Stimulated activated CD4-positive, alpha-beta T cell treated with anti-CD3 and anti-CD28 coated beads, Interleukin-12 subunit alpha, Interleukin-12 subunit beta, amount 100 ng/mL, for 4 hours (primary cell): ENCODE measurements around the gene VPS41.
"Not testable (repeated sequence)": the region's sequence is repeated elsewhere in the genome, so short reads cannot be mapped to it uniquely, and the experiment has no call there.

Experiments
- DNase-seq: peaks from one replicate; pipeline ENCODE4 v3.0.0-alpha.2; 2020

The VPS41 gene

DNA sequence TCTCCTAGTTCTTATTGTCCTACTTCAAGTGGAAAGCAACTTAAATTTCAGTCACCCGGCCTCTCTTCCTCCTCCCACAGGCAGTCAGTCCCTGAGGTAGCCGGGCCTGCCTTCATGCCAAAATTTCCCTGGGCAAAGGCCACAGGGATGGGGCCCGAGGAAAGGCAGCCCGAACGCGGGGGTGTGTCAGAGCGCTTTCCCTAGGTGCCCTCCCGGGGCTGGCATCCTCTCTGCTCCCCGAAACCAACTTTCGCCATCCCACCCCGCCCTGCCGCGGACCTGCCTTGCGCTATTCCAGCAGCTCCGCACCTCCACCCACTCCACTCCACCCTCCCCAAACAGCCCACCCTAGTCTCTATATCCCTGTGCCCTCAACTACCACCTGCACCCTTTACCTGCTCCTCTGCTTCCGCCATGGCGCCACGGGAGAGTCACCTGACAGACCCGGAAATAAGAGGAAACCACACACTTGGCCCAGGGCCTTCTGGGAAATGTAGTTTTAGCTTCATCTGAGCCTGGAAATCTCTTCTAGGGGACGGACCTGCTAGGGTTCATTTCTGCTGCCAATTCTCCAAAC lies at the start of gene VPS41:
Gene VPS41, minus strand, starts transcription at position 433 of the 577 bp plus-strand sequence. Its CDS starts 17 bp downstream, at position 416.
- DNase-seq: peak; percentile 64

DNA sequence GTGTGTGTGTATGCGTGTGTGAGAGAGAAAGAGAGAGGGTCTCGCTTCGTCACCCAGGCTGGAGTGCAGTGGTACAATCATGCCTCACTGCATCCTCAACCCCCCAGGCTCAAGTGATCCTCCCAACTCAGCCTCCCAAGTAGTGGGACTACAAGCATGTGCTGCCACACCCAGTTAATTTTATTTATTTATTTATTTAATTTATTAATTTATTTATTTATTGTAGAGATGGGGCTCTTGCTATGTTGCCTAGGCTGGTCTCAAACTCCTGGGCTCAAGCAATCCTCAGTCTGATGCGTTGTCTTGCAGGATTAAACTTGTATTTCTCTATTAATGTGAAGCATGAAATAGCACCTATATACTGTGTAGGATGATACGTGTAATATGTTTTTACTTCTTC lies 46.9 kb upstream of the VPS41 start:
- no peak for DNase-seq

DNA sequence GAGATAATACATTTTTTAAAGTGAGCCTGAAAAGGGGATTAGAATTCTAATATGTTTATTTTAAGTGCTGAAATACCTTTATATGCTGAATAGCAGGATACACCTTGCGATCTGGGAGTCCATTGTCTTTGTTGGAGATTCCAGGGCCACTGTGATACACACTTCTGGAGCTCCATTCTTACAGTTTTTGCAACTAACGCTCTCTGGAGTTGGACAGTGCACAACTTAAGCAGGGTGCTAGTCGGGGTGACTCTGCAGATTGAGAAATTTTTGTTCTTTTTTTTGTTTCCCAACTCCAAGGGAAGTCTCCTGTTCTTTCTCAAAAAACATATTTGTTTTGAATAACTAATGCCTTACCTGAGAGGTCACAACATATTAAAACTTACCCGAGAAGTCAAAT lies 45.0 kb upstream of the VPS41 start:
- DNase-seq: no peak

DNA sequence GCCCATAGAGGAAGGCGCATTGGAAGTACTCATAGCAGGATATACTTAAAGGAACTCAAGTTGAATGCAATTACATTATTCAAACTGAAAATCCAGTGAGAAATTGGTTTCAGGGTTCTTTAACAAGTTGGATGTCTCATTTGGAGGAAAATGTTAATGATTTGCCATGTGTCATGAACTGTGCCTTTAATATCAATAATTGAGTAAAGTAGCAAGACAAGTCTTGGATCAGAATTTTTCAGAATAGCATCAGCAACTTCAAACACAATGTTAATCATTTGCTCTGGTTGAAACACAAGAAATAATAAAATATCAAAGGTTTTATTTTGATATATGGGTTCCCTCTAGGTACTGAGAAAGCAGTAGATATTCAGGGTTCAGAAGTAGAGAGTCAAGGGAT lies 44.2 kb upstream of the VPS41 start:
- DNase-seq: no peak

DNA sequence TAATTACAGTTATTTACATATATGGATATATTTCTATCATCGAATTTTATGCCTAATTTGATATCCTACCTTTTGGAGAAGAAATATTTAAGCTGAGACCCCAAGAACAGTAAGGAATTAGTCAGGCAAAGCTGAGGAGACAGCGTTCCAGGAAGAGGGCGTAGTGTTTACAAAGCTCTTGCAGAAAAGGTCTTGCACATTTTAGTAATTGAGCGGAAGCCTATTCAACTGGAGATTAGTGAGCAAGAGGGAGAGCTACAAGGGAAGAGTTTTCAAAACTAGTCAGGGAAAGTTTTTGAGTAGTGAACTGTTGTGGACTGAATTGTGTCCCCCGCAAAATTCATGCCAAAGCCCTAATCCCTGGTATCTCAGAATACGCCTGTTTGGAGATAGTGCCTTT lies 42.2 kb upstream of the VPS41 start:
- no peak for DNase-seq

DNA sequence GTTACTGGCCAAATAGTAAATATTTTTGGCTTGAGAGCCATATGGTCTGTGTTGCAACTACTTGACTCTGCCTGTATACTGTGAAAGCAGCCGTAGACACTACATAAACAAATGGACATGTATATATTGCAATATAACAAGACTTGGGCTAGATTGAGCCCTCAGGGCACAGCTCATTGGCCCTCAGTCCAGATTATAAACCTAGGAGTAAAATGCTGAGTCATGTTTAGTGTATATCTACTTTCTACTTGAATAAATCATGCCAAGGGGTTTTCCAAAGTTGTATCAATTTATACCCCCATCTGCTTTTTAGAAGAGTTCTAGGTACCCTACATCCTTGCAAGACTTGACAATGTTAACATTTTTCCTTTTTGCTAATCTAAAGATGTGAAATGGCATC lies 41.3 kb upstream of the VPS41 start:
- no peak for DNase-seq

DNA sequence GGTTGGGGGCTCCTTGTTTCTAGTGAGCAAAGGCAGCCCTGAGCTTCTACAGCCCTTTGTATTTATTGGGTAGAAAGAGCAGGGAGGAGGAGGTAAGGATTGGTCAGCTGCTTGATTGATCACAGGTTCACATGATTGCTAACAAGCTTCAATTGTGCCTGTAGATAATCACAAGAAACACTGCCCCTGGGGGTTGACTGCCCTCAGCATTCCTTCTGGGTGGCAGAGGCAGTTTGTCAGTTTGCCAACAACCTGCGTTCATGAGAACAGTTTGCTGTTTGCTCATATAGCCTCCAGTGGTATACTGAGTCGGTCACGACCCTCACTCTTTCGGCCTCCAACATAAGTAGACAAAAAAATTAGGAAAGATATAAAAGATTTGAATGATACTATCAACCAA lies 38.5 kb upstream of the VPS41 start:
- not testable (repeated sequence) for DNase-seq

DNA sequence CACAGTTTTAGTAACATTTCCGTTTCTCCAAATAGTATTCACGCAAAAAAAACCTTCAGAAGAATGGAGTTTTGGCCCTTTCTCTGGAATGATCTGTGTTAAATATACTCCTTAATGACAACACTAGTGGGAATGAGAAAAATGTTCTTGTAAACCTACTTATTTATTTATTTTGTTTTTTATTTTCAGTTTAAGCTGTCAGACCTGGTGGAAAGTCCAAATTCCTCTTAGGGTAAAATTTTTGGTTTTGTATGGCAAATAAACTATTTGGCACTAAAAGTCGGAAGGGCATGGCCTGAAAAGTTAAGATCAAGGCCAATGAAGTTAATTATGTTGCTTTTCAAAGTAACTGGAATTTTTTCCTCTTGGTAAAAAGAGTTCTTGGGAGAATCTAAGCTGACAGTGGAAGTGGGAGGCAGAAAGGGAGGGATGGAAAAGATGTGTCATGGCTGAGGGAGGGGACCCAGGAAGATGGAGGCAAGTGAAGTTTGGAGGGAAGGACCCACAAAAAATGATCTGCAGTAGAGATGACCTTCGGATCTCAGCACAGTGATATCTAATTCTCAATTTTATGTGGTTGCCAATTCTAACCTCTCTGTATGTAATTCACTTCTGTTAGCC lies 33.5 kb upstream of the VPS41 start:
- DNase-seq: no peak

DNA sequence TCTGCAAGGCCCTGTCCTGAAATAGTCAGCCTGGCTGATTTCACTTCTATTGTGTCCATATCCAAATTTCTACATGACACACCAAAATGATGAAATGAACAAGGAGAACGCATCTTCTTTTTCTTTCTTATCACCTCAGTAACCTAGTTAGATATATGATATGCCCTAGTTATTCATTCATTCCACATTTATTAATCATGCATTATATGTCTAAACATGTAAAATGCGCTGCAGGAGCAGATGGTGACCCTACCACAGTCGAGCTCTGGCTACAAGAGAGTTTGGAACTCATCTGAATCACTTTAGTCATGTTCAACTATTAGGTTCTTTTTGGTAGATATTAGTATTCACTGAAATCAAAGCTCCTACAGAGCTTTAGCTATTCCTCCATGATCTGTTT lies 31.8 kb upstream of the VPS41 start:
- no peak for DNase-seq

DNA sequence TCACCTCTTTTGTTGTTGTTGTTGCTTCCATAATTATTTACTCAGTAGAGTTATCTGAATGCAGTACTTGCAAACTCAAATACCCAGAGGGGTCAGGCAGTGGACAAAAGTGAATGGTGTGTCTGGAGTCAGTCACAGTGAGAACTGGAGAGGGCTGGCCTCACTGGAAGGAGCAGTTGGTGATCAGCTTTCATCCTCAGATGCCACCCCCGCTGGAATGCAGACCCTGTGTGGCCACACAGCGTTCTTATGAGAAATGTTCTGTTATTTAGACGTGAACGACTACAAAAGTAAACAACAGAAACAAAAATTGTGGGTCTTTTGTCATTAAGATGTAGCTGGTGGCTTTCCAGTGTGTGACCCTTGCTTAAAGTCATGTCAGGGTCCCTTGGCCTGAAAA lies 29.6 kb upstream of the VPS41 start:
- DNase-seq: no peak

DNA sequence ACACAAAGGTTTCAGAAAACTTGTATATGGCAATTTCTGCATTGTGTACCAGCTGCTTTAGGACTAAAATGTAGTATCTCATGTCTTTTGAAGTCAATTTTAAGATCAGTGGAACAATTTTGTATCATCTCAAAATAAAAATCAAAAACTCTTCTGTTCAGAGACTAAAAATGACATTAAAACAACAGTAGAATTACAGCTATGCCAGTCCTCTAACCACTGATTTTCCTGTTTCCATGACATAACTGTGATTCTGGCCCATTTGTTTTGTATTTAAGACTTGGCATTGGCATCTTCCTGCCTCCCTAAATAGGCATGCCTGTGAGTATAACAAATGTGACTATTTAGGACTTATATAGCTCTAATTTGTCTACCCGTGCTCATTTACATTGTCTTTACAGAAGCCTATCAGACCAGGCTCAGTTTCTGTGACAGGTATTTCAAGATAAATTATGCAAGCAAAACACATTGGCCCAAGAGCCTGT lies 29.1 kb upstream of the VPS41 start:
- DNase-seq: no peak

DNA sequence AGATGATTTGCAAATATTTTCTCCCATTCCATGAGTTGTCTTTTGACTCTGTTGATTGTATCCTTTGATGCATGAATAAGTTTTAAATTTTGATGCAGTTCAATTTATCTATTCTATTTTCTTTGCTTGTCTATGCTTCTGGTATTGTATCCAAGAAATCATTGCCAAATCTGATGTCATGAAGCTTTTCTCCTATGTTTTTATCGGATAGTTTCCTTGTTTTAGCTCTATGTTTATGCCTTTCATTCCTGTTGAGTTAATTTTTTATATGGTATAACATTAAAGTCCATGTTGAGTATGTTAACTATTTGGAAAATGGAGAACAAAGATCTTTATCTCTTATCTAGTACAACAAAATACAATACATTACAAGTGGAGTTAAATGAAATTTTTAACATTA lies 27.6 kb upstream of the VPS41 start:
- no peak for DNase-seq

DNA sequence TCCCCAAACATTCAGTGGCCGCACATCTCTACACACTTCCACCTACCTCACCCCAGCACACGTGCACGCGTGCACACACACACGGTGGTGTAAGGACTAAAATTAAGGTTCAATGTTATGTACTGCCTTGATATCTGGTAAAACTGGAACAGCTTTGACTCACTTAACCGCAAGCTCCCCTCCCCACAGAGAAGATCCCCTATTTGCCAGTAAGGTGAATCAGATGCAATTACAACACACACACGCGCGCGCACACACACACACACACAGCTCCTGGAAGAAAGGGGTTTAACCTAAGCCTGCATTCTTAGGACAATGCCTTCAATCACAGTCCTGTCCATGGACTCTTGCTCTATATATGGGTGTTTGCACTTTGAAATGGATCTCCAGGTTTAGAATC lies 25.5 kb upstream of the VPS41 start:
- DNase-seq: no peak

DNA sequence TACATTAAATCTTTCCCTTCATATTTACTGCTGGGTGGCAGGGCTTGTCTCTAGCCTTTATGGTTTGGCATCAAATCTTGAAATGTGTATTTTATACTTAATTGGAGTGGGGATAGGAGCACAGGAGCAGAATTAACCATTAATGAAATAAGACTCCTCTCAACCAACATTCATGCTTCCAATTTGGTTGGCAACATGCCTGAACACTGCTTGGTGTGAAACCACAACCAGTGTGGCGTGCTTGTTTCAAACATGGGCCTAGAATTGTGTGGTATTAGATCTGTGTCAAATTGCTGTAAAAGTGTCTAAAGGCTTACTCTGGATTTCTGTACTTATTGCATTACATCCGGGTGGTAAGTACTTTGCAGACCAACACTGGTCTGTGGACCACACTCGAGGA lies 25.1 kb upstream of the VPS41 start:
- no peak for DNase-seq

DNA sequence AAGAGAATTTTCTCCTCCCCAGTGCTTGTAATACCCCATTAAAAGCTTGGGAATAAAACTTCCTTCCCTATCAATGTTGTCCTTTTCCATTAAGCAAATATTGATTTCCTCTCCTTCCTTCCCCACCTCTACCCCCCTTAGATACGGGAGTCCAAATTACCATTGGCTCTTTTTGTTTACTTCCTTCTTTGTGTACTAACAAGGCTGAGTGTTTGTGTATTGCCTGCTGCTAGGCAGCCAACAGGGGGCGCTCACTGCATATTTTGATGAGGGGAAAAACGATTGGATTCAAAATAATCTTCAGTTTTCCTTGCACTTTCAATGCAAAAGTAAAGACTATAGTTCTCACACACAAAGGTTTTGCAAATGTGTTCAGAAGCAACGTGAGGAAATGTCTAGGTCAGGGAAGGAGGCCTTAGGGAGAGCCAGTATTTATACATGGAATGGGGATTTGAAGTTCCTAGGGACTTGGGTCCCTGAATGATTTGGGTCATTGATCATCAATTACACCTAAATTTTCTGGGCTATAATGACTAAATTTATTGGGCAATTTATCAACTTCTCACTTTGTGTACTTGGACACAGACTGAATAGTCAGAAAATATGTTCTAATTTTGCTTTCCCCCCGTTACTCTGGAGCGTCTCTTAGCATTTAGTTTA lies 23.6 kb upstream of the VPS41 start:
- DNase-seq: peak; percentile 41

DNA sequence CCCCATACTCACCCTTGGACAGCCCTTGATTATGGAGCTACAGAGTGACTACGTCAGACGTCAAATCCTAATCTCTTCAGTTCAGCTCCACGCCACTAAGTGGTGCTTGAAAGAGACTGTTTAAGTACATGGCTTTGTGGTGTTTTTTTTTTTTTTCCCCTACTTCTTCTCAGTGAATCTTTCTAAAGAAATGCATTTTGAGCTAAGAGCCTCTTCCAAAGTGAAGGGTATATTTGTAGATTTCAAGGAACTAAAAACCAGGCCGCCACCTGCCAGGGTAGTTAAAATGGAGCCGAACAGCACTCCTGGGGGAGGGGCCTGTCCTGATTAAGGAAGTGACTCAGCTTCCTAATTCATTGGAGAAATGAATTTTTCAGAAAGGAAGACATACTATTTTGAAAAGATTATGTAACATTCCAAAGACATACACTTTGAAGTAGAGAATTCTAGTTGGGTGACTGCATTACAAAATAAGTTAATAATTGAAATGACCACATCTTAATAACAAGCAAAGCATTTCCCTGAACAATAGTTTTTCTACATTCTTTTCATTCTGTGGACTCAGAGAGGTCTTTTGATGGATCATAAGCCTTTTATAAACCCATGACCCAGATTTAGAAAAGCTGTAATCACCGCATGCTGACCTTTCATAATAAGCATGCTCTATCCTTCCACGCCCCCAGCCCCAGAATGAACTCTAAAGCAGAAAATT lies 20.6 kb upstream of the VPS41 start:
- DNase-seq: no peak

DNA sequence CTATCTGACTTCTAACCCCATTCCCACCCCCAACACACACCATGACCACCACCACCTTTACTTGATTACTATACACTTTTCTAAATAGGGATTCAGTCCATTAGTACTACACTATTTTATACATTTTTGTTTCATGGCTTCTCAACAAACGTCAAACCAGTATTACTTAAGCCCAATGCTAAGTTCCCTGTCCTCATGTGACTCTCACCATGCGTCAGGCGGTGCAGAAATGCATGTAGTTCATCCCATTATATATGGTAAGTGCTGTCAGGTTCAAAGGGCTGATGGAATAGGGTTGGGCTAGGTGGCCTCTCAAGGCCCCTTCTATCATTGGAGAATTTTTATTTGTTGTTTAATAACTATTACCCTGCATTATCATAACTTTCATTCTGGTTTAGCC lies 19.5 kb upstream of the VPS41 start:
- DNase-seq: no peak

DNA sequence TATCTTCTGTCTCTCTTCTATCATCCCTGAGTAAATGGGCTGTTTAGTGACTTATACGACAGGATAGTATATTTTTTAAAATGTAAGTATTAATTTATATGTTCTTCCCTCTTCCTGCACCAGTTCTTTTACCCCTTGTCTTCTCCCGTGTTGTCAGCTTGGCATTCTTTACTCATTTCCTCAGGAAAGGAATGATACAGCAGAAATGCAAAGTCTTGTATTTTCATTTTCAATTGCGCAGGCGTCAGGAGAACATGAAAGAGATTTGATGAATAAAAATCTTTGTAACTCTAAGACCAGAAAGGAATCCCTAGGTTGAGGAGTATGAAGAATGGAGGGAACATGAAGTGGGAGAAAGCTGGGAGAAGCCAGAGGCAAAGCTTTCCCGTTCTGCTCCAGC lies 18.8 kb upstream of the VPS41 start:
- no peak for DNase-seq

DNA sequence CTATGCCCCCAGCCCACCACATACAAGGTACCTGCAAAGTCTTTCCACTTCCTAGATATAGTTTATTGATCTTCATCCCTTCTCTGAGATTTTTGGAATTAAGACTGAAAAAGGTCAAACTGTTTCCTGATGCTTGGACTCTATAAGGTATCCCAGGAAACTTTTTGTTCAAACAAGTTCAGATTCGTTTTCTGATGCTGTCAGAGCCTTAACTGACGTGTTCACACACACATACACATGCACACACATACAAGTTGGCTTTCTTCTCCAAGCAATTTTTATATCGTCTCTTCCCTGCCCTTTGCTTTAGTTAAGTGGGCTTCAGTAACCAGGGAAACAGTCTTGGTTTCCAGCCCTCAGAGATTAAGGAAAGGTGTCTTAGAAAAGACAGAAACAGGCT lies 11.7 kb upstream of the VPS41 start:
- DNase-seq: no peak

DNA sequence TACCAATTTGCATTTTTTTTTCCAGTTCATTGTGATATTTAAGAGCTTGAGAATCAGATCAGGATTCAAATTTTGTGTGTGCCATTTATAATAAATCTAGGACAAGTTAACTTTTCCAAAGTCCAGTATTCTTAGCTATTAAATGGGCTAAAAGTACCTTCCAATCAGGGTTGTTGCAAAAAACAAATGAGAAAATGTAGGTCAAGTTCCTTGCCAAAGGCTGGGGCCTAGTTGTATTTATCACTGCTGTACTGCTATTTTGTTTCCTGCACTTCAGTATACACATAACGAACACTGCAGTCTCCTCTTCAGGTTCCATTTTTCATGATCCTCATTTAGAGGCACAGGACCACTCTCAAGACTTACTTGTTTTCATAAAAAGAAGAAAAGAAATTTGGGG lies 7.4 kb upstream of the VPS41 start:
- no peak for DNase-seq

DNA sequence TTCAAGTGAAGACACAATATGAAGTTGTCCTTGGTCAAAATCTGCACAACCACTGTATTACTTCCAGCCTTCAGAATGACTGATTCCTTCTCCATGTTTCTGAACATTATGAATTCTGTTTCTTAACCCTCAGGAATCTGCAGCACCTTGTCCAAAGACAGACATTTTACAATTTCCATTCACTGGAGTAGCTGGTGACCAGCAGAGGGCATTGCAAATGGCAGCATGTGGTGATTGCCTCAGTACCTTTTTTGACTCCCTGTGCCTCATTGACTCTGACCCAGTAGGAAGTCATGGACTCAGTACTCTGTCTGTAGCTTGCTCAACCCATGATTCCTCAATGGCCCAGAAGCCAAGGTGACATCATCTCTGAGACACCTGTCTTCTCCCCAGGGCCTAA lies 879 bp upstream of the VPS41 start:
- no peak for DNase-seq

DNA sequence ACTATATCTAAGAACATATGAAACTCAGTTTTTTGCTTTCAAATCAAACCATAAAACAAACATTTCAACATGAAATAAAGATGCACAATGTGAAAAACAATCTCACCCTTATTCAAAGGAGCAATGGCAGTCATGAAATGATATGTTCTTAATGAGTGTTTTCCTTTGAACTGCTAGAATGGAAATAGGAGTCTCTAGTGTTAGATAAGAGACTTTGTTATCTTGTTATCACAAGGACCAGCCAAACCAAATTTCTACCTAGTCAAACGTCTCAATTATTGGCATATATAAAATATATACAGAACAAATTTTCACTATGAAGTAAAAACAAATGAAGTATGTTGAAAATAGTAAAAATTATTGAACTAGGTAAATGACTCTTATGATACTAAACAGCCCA lies 1.2 kb downstream of the VPS41 start:
- DNase-seq: no peak

DNA sequence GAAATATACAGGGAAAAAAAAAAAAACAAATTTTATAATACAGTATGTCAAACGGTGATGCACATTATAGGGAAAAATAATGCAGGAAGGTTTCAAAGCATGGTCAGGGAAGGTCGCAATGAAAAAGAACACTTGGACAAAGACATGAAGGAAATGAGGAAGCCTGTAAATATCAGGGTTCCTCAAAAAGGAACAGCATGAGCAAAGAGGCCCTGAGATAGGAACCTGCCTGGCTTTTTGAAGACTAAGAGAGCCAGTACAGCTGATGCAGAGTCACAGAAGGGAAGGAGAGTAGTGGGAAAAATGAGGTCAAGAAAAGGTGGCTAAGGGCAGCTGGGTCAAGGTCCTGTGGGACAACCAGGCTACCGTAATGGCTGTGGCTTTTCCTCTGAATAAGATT lies 1.9 kb downstream of the VPS41 start:
- no peak for DNase-seq
